Measurements from ENCODE around the gene BPIFB2. TPM values are rescaled to one million over a fixed set of nuclear protein-coding genes. Genes with fewer than 3 reads are reported as not detected.

BPIFB2 gene
- total and polyA plus RNA-seq, 2 donors (not counting 3 experiments of a cell fraction or from before 2014, with no cell fraction given), result not detected

- no peaks in the 10 kb centered on the region for H3K4me1 ChIP-seq (ENCODE audit: control insufficient read depth, extremely low read depth, insufficient read depth, low read length)
- CTCF ChIA-PET, result interaction anchor here (1.3 to 1.4 kb wide), 2 partner anchors 27 to 111 kb away, joined by 3 to 5 read pairs; no protein-coding TSS in a partner anchor
- H3K4me2 ChIP-seq (ENCODE audit: insufficient read depth, low read length), result no peak overlapping the region
- FAIRE-seq (no peak), DNase-seq (ENCODE audit: low read depth, low spot score) (no peak)
- dilution Hi-C loops (cut with MboI; ENCODE audit: extremely low pct_ligation_motif_present, low sequenced_read_pairs), result no loop called here
- H3K79me2 ChIP-seq (ENCODE audit: control insufficient read depth, insufficient read depth, low read length), result no peaks in the 10 kb centered on the region
- POLR2A ChIA-PET, result no interaction called here
- no peaks in the 10 kb centered on the region for H4K20me1 ChIP-seq (replicated peaks; ENCODE audit: control insufficient read depth, extremely low read depth, insufficient read depth, low read length)
- H3K9me3 ChIP-seq (replicated peaks; ENCODE audit: control insufficient read depth, insufficient read depth, low read length), result no peaks in the 10 kb centered on the region
- H3K4me3 ChIP-seq (replicated peaks in 1 of 3; ENCODE audit: insufficient read depth in 1 of 3, low read depth in 1 of 3, low read length in 3 of 3), result no peak overlapping the region
- intact Hi-C loops (cut with micrococcal nuclease), result no loop called here
- no peaks in the 10 kb centered on the region for H3K9me1 ChIP-seq (replicated peaks; ENCODE audit: control insufficient read depth, extremely low read depth, insufficient read depth, low read length)
- H2AFZ ChIP-seq (ENCODE audit: low read depth, low read length), result no peak overlapping the region
- H3K27ac ChIP-seq (ENCODE audit: insufficient read depth, low read depth, low read length), result no peak overlapping the region
- no TSS peak for BruUV-seq (replicated peaks)
- H3K27me3 ChIP-seq (ENCODE audit: control insufficient read depth in 2 of 2, insufficient read depth in 2 of 2, low read length in 2 of 2), result no peaks in the 10 kb centered on the region
- H3K9ac ChIP-seq (replicated peaks; ENCODE audit: extremely low read depth, insufficient read depth, low read length), result no peak overlapping the region
- no peaks in the 10 kb centered on the region for H3K36me3 ChIP-seq (ENCODE audit: control insufficient read depth in 2 of 2, extremely low read depth in 1 of 2, insufficient read depth in 2 of 2, low read length in 2 of 2)
- TF ChIP-seq POLR2AphosphoS5 (IDR thresholded peaks at IDR 0.05; ENCODE audit: insufficient read depth, low read depth, low read length) (no peak), JUN (IDR thresholded peaks at IDR 0.05; ENCODE audit: borderline replicate concordance, insufficient read depth, insufficient read length, low read depth) (no peak), MYC (IDR thresholded peaks at IDR 0.05; ENCODE audit: low read depth, low read length) (no peak), EZH2 (IDR thresholded peaks at IDR 0.05; ENCODE audit: borderline replicate concordance, low read depth, low read length, severe bottlenecking) (no peak), GATA2 (IDR thresholded peaks at IDR 0.05; ENCODE audit: insufficient read depth, insufficient read length, low read depth, low read length) (no peak), POLR2A (IDR thresholded peaks at IDR 0.05; ENCODE audit: low read depth, low read length) (no peak), FOS (IDR thresholded peaks at IDR 0.05; ENCODE audit: borderline replicate concordance, insufficient read depth, low read length) (no peak)
- TF ChIP-seq, protein P1, sequence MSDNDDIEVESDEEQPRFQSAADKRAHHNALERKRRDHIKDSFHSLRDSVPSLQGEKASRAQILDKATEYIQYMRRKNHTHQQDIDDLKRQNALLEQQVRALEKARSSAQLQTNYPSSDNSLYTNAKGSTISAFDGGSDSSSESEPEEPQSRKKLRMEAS (IDR thresholded peaks at IDR 0.05; ENCODE audit: insufficient read depth, insufficient read length), result no peak
- TF ChIP-seq, protein P2, sequence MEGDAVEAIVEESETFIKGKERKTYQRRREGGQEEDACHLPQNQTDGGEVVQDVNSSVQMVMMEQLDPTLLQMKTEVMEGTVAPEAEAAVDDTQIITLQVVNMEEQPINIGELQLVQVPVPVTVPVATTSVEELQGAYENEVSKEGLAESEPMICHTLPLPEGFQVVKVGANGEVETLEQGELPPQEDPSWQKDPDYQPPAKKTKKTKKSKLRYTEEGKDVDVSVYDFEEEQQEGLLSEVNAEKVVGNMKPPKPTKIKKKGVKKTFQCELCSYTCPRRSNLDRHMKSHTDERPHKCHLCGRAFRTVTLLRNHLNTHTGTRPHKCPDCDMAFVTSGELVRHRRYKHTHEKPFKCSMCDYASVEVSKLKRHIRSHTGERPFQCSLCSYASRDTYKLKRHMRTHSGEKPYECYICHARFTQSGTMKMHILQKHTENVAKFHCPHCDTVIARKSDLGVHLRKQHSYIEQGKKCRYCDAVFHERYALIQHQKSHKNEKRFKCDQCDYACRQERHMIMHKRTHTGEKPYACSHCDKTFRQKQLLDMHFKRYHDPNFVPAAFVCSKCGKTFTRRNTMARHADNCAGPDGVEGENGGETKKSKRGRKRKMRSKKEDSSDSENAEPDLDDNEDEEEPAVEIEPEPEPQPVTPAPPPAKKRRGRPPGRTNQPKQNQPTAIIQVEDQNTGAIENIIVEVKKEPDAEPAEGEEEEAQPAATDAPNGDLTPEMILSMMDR (IDR thresholded peaks at IDR 0.05; ENCODE audit: extremely low read depth in 1 of 2, insufficient read depth in 1 of 2, low read depth in 1 of 2, low read length in 2 of 2), result no peak
Measured at GRCh38 chr20:33013701-33014326, 6.3 kb downstream of the BPIFB2 start.

All from endothelial cell of umbilical vein (primary cell).